Measurements from ENCODE around the gene PMM1. TPM values are rescaled to one million over a fixed set of nuclear protein-coding genes. Genes with fewer than 3 reads are reported as not detected.

Gene PMM1
- total and polyA plus RNA-seq, 2 of the 13 experiments (the other 11 are each of a cell fraction or from before 2014, with no cell fraction given): 17.8 to 95.6 TPM

DNA sequence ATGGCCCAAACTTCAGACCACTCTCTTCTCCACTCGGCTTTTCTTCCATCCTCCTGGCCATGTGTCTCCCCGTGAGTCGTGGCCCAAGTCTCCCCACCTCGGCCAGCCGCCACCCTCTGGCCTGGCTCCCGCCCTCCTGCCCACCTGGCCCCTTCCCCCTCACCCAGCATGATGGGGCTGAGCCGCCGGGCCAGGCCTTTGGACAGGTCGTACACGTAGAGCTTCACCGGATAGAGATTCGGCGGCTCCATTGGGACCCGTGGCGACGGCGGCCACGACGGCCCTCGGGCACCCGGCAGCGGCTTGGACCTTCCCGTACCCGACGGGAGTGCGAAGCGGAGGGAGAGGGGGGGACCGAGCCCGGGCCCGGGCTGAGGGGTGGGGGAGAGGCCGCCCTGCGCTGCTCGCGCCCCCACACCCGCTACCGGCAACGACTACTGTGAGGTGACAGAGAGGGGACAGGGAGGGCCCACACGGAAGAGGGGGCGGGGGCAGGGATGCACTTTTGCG, 31.0 kb upstream of the PMM1 start, which contains the start of gene DESI1 (continued):
- TF ChIP-seq TP53 (CRISPR knock-in tag; conservative IDR thresholded peaks at IDR 0.05) (peak; percentile 60; the same call in 1 of the 2 replicates), AHDC1 (CRISPR knock-in tag; IDR thresholded peaks at IDR 0.05; ENCODE audit: borderline replicate concordance) (0 out of 2 replicates have a peak, but pooled peaks have one; percentile 5), TCF7 (IDR thresholded peaks at IDR 0.05; ENCODE audit: low read depth) (no peak), SNAPC2 (CRISPR knock-in tag; IDR thresholded peaks at IDR 0.05) (no peak), ZNF557 (CRISPR knock-in tag; IDR thresholded peaks at IDR 0.05) (peak; percentile 28; the same call in 1 of the 2 replicates), REXO4 (CRISPR knock-in tag; IDR thresholded peaks at IDR 0.05; ENCODE audit: borderline replicate concordance) (no peak; the same call in 1 of the 2 replicates), ZNF746 (CRISPR knock-in tag; IDR thresholded peaks at IDR 0.05) (no peak), ZSCAN30 (CRISPR knock-in tag; IDR thresholded peaks at IDR 0.05) (0 out of 2 replicates have a peak, but pooled peaks have one; percentile 10), KDM5B (CRISPR knock-in tag; IDR thresholded peaks at IDR 0.05; ENCODE audit: borderline replicate concordance) (peak; percentile 55; the same call in 1 of the 2 replicates), DMAP1 (CRISPR knock-in tag; IDR thresholded peaks at IDR 0.05) (no peak), TOPORS (CRISPR knock-in tag; IDR thresholded peaks at IDR 0.05) (no peak), POLR2A (IDR thresholded peaks at IDR 0.05; ENCODE audit: insufficient read depth in 1 of 2, low read depth in 2 of 2, low read length in 2 of 2) (peak; percentile 67 to 82; a peak in 3 of 4 replicates)
- TF ChIP-seq, protein P1, sequence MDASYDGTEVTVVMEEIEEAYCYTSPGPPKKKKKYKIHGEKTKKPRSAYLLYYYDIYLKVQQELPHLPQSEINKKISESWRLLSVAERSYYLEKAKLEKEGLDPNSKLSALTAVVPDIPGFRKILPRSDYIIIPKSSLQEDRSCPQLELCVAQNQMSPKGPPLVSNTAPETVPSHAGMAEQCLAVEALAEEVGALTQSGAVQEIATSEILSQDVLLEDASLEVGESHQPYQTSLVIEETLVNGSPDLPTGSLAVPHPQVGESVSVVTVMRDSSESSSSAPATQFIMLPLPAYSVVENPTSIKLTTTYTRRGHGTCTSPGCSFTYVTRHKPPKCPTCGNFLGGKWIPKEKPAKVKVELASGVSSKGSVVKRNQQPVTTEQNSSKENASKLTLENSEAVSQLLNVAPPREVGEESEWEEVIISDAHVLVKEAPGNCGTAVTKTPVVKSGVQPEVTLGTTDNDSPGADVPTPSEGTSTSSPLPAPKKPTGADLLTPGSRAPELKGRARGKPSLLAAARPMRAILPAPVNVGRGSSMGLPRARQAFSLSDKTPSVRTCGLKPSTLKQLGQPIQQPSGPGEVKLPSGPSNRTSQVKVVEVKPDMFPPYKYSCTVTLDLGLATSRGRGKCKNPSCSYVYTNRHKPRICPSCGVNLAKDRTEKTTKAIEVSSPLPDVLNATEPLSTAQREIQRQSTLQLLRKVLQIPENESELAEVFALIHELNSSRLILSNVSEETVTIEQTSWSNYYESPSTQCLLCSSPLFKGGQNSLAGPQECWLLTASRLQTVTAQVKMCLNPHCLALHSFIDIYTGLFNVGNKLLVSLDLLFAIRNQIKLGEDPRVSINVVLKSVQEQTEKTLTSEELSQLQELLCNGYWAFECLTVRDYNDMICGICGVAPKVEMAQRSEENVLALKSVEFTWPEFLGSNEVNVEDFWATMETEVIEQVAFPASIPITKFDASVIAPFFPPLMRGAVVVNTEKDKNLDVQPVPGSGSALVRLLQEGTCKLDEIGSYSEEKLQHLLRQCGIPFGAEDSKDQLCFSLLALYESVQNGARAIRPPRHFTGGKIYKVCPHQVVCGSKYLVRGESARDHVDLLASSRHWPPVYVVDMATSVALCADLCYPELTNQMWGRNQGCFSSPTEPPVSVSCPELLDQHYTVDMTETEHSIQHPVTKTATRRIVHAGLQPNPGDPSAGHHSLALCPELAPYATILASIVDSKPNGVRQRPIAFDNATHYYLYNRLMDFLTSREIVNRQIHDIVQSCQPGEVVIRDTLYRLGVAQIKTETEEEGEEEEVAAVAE (CRISPR knock-in tag; IDR thresholded peaks at IDR 0.05; ENCODE audit: borderline replicate concordance): no peak
- TF ChIP-seq, protein P2, sequence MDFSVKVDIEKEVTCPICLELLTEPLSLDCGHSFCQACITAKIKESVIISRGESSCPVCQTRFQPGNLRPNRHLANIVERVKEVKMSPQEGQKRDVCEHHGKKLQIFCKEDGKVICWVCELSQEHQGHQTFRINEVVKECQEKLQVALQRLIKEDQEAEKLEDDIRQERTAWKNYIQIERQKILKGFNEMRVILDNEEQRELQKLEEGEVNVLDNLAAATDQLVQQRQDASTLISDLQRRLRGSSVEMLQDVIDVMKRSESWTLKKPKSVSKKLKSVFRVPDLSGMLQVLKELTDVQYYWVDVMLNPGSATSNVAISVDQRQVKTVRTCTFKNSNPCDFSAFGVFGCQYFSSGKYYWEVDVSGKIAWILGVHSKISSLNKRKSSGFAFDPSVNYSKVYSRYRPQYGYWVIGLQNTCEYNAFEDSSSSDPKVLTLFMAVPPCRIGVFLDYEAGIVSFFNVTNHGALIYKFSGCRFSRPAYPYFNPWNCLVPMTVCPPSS (IDR thresholded peaks at IDR 0.05): no peak
- TF ChIP-seq, protein P3, sequence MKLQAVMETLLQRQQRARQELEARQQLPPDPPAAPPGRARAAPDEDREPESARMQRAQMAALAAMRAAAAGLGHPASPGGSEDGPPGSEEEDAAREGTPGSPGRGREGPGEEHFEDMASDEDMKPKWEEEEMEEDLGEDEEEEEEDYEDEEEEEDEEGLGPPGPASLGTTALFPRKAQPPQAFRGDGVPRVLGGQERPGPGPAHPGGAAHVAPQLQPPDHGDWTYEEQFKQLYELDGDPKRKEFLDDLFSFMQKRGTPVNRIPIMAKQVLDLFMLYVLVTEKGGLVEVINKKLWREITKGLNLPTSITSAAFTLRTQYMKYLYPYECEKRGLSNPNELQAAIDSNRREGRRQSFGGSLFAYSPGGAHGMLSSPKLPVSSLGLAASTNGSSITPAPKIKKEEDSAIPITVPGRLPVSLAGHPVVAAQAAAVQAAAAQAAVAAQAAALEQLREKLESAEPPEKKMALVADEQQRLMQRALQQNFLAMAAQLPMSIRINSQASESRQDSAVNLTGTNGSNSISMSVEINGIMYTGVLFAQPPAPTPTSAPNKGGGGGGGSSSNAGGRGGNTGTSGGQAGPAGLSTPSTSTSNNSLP (IDR thresholded peaks at IDR 0.05; ENCODE audit: low read depth, low read length): no peak
- TF ChIP-seq, protein P4, sequence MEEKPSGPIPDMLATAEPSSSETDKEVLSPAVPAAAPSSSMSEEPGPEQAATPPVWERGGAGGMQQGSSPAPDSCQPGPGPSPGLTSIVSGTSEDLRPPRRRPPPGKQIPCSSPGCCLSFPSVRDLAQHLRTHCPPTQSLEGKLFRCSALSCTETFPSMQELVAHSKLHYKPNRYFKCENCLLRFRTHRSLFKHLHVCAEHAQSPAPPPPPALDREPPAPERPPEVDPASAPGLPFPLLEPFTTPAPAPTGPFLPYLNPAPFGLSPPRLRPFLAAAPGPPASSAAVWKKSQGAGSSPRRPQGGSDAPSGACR (CRISPR knock-in tag; IDR thresholded peaks at IDR 0.05): no peak

Data from HepG2 (cell line).